Stomach (tissue), 9 donors: ENCODE data around the gene PSMB5. TPM values are rescaled to one million over a fixed set of nuclear protein-coding genes. Genes with fewer than 3 reads are reported as not detected.

Experiments
- DNase-seq, 2 donors: peaks; one replicate each; pipeline versions ENCODE4 v3.0.0 to v3.0.0-alpha.2; 2013 to 2019
- H3K27ac ChIP-seq, 5 donors: fragments of 200-600 bp in 4 of 5; sonication (generic) in 4 of 5; one replicate each; pipeline ENCODE4 v1.5.1; 2013 to 2019; ENCODE audit warnings: mild to moderate bottlenecking in 1 of 5, moderate library complexity in 1 of 5
- H3K27me3 ChIP-seq, 3 donors: fragments of 200-600 bp; sonication (generic); one replicate each; pipeline ENCODE4 v1.5.1; 2017 to 2019; ENCODE audit warnings: mixed run types in 1 of 3
- H3K36me3 ChIP-seq, 4 donors: fragments of 200-600 bp; sonication (generic); 1 replicate in 3 of 4; 2 replicates in 1 of 4; pipeline ENCODE4 v1.5.1; 2016 to 2019
- H3K4me1 ChIP-seq, 4 donors: fragments of 200-600 bp; sonication (generic); one replicate each; pipeline ENCODE4 v1.5.1; 2016 to 2019
- H3K4me3 ChIP-seq, 4 donors: fragments of 200-600 bp; sonication (generic) in 3 of 4; one replicate each; pipeline ENCODE4 v1.5.1; 2016 to 2019; ENCODE audit warnings: mild to moderate bottlenecking in 1 of 4
- H3K9me3 ChIP-seq, 4 donors: fragments of 200-600 bp; sonication (generic); one replicate each; pipeline ENCODE4 v1.5.1; 2016 to 2019
- CTCF ChIP-seq, 7 experiments: fragments of 450-650 bp in 4 of 7; fragments of 200-600 bp in 3 of 7; sonication (generic) in 3 of 7; IDR thresholded peaks; one replicate each; pipeline ENCODE4 v1.5.1; 2016 to 2019; ENCODE audit warnings: antibody characterized with exemption in 7 of 7, control low read depth in 2 of 7, mild to moderate bottlenecking in 1 of 7
- EP300 ChIP-seq: sonication (generic); formaldehyde crosslinking; IDR thresholded peaks from one replicate; pipeline ENCODE4 v1.6.1; 2017; ENCODE audit warnings: antibody characterized with exemption
- POLR2A ChIP-seq, 4 donors: fragments of 450-650 bp; IDR thresholded peaks; one replicate each; pipeline ENCODE4 v1.6.1; 2016; ENCODE audit warnings: antibody characterized with exemption in 4 of 4, control low read depth in 2 of 4, mild to moderate bottlenecking in 1 of 4, moderate library complexity in 1 of 4
- POLR2AphosphoS5 ChIP-seq, 3 donors: sonication (generic); formaldehyde crosslinking; IDR thresholded peaks; one replicate each; pipeline ENCODE4 v1.6.1; 2016; ENCODE audit warnings: antibody characterized with exemption in 3 of 3
- WGBS, 5 donors: extraction: QIAGEN DNeasy Blood & Tissue Kit in 3 of 5; methylation state at CpG; one replicate each; pipeline versions ENCODE4 v1.1.5 to v1.1.7; 2013 to 2018; 5-methylcytosine and 5-hydroxymethylcytosine counted together
- intact Hi-C: fragments of 100-400 bp; cut with DNase I; formaldehyde crosslinking; loops from one replicate; pipeline ENCODE4 v1.15.1; 2023; ENCODE audit warnings: low total_unique reads
- polyA plus RNA-seq, 3 donors: library from polyadenylated mRNA; stranded (reverse); fragments of 200-250 nt; gene quantifications; one replicate each; pipeline ENCODE4 v1.2.3, GENCODE V29; 2013
- total RNA-seq, 5 donors: library from RNA; depleted of rRNA; stranded (reverse); fragments of >200 nt; gene quantifications; one replicate each; pipeline versions ENCODE4 v1.1.0 to v1.2.3, GENCODE V29; 2014 to 2016
- donor health status: healthy with polysubstance abuse.
- donor health status: Bipolar disorder and iron deficiency.
- donor health status: healthy.

Gene PSMB5
- total and polyA plus RNA-seq, 8 donors: 34.4 to 147 (median 92.6) TPM

DNA sequence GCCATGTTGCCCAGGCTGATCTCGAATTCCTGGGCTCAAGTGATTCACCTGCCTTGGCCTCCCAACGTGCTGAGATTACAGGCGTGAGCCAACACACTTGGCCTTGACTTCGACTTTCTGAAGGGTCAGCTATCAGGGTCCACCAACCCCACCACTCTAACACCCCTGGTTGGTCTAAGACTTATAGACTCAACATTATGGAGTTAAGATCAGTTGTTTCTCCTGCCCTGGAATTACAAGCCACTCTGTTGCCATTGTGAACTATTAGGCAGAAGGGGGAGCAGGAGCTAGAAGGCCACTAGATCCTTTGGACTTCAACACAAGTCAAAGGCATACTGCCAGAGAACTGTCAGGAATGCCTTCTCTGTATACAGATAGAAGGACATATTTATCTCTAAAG, 5.4 kb upstream of the PSMB5 start:
- Histone ChIP-seq H3K36me3 (no peaks in the 10 kb centered on the region), H3K27ac (no peak overlapping the region), H3K4me1 (peaks cover 3 to 11% (median 5%) of the 10 kb centered on the region in 4 donors), H3K27me3 (no peaks in the 10 kb centered on the region), H3K4me3 (no peak overlapping the region), H3K9me3 (no peaks in the 10 kb centered on the region)
- 85 to 94% (median 89%) methylated on average over 4 of the region's 4 CpGs for WGBS, 5 donors
- intact Hi-C loops: no loop called here
- TF ChIP-seq EP300 (no peak), POLR2A (IDR thresholded peaks at IDR 0.05) (no peak), CTCF (IDR thresholded peaks at IDR 0.05) (no peak), POLR2AphosphoS5 (IDR thresholded peaks at IDR 0.05) (no peak)
- DNase-seq: no peak

GRCh38 chr14:23035303-23036144, 824 bp upstream of the PSMB5 start:
- Histone ChIP-seq H3K9me3 (no peaks in the 10 kb centered on the region), H3K4me3 (peak overlapping the region; percentile 57 to 83 (median 76)), H3K27me3 (no peaks in the 10 kb centered on the region), H3K36me3 (peaks cover 27 to 30% (median 30%) of the 10 kb centered on the region in 4 donors), H3K27ac (peak overlapping the region; percentile 80 to 94 (median 91)), H3K4me1 (peaks cover 7 to 30% (median 21%) of the 10 kb centered on the region in 4 donors)
- intact Hi-C loops: no loop called here
- 67 to 72% (median 70%) methylated on average over 14 of the region's 14 CpGs for WGBS, 5 donors
- no peak for DNase-seq
- TF ChIP-seq POLR2A (IDR thresholded peaks at IDR 0.05) (no peak), CTCF (IDR thresholded peaks at IDR 0.05) (no peak), EP300 (no peak), POLR2AphosphoS5 (IDR thresholded peaks at IDR 0.05) (peak in 1 of 3 donors; percentile 28)

DNA sequence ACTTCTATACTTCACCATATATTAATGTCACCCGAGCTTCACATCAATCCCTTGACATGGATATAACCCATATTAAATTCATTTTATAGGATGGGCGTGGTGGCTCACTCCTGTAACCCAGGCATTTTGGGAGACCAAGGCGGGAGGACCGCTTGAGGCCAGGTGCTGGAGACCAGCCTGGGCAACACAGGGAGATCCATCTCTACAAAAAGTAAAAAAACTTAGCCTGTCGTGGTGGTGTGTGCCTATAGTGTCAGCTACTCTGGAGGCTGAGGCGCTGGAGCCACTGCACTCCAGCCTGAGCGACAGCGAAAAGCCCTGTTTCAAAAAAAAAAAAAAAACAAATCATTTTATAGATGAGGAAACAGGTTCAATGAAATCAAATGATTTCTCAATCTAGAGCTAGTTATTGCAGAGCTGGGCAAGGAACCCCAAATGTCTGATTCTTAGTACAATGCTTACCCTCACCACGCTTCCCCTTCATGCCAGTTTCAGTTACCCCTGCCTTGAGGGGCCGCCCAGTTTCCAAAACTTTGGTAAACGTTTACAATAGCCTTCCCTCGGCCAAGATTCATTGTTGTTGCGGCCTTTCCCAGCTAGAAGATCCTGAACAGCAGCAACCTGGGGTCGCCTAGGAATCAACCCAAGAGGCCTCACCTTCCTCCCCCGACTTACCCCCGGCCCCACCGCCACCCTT, 751 bp downstream of the PSMB5 start:
- WGBS, 5 donors: 35 to 39% (median 37%) methylated on average over 17 of the region's 17 CpGs
- no peaks in the 10 kb centered on the region for H3K27me3 ChIP-seq
- H3K4me1 ChIP-seq: peaks cover 7 to 36% (median 23%) of the 10 kb centered on the region in 4 donors

More for the DNA sequence above, 751 bp downstream of the PSMB5 start:
- peak overlapping the region; percentile 80 to 94 (median 91) for H3K27ac ChIP-seq
- peaks cover 30 to 46% (median 45%) of the 10 kb centered on the region in 4 donors for H3K36me3 ChIP-seq
- DNase-seq: no peak
- H3K9me3 ChIP-seq: no peaks in the 10 kb centered on the region
- H3K4me3 ChIP-seq: peak overlapping the region; percentile 57 to 83 (median 76)
- TF ChIP-seq EP300: no peak
- TF ChIP-seq POLR2AphosphoS5 (IDR thresholded peaks at IDR 0.05): no peak
- TF ChIP-seq POLR2A (IDR thresholded peaks at IDR 0.05): no peak
- no peak for TF ChIP-seq CTCF (IDR thresholded peaks at IDR 0.05)
- intact Hi-C loops: no loop called here
